ENCODE data around the gene DPH5. TPM values are rescaled to one million over a fixed set of nuclear protein-coding genes. Genes with fewer than 3 reads are reported as not detected.
"Not testable (repeated sequence)": the region's sequence is repeated elsewhere in the genome, so short reads cannot be mapped to it uniquely, and the experiment has no call there.

The DPH5 gene
- total and polyA plus RNA-seq, 12 donors, result 21.7 to 59.1 (median 42.0) TPM

GRCh38 chr1:100955322-100955721 is 70.3 kb downstream of the DPH5 start:
- Histone ChIP-seq H3K27me3 (no peaks in the 10 kb centered on the region), H3K4me3 (no peak overlapping the region), H3K36me3 (replicated peaks in 1 of 2) (no peaks in the 10 kb centered on the region), H3K9me3 (replicated peaks in 1 of 3) (no peaks in the 10 kb centered on the region), H3K4me1 (replicated peaks in 1 of 2) (peaks cover 0 to 7% of the 10 kb centered on the region in 2 donors), H3K27ac (no peak overlapping the region)
- no peak for TF ChIP-seq POLR2A (IDR thresholded peaks at IDR 0.05)
- TF ChIP-seq, protein P1, sequence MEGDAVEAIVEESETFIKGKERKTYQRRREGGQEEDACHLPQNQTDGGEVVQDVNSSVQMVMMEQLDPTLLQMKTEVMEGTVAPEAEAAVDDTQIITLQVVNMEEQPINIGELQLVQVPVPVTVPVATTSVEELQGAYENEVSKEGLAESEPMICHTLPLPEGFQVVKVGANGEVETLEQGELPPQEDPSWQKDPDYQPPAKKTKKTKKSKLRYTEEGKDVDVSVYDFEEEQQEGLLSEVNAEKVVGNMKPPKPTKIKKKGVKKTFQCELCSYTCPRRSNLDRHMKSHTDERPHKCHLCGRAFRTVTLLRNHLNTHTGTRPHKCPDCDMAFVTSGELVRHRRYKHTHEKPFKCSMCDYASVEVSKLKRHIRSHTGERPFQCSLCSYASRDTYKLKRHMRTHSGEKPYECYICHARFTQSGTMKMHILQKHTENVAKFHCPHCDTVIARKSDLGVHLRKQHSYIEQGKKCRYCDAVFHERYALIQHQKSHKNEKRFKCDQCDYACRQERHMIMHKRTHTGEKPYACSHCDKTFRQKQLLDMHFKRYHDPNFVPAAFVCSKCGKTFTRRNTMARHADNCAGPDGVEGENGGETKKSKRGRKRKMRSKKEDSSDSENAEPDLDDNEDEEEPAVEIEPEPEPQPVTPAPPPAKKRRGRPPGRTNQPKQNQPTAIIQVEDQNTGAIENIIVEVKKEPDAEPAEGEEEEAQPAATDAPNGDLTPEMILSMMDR (IDR thresholded peaks at IDR 0.05), result no peak
- intact Hi-C loops (cut with DNase I), result no loop called here
- WGBS, 4 donors, result 67 to 76% (median 68%) methylated on average over 1 of the region's 1 CpG
- DNase-seq, result no peak

GRCh38 chr1:100953960-100954730 is 71.4 kb downstream of the DPH5 start:
- no peak for DNase-seq
- H3K27me3 ChIP-seq, result no peaks in the 10 kb centered on the region
- H3K9me3 ChIP-seq (replicated peaks in 1 of 3), result no peaks in the 10 kb centered on the region
- no peaks in the 10 kb centered on the region for H3K36me3 ChIP-seq (replicated peaks in 1 of 2)
- H3K27ac ChIP-seq, result no peak overlapping the region
- 89 to 94% (median 93%) methylated on average over 2 of the region's 2 CpGs for WGBS, 4 donors
- intact Hi-C loops (cut with DNase I), result no loop called here
- H3K4me1 ChIP-seq (replicated peaks in 1 of 2), result peaks cover 0 to 7% of the 10 kb centered on the region in 2 donors
- TF ChIP-seq, protein P1 (IDR thresholded peaks at IDR 0.05), result no peak
- no peak for TF ChIP-seq POLR2A (IDR thresholded peaks at IDR 0.05)
- H3K4me3 ChIP-seq, result no peak overlapping the region

- H3K9me3 ChIP-seq (replicated peaks in 1 of 3); H3K36me3 ChIP-seq (replicated peaks in 1 of 2); H3K4me1 ChIP-seq (replicated peaks in 1 of 2); H3K4me3 ChIP-seq; DNase-seq; H3K27ac ChIP-seq; intact Hi-C loops (cut with DNase I); H3K27me3 ChIP-seq: not testable (repeated sequence)
- 92 to 100% (median 94%) methylated on average over 1 of the region's 1 CpG for WGBS, 4 donors
These were observed 72.6 kb downstream of the DPH5 start for GRCh38 chr1:100952970-100953369.

GRCh38 chr1:100952104-100952745 is 73.4 kb downstream of the DPH5 start:
- H3K4me1 ChIP-seq (replicated peaks in 1 of 2), result peaks cover 0 to 7% of the 10 kb centered on the region in 2 donors
- no peaks in the 10 kb centered on the region for H3K9me3 ChIP-seq (replicated peaks in 1 of 3)
- H3K27me3 ChIP-seq, result no peaks in the 10 kb centered on the region
- 94 to 96% (median 96%) methylated on average over 4 of the region's 4 CpGs for WGBS, 4 donors
- no peaks in the 10 kb centered on the region for H3K36me3 ChIP-seq (replicated peaks in 1 of 2)
- no peak for DNase-seq
- no peak for TF ChIP-seq POLR2A (IDR thresholded peaks at IDR 0.05)
- TF ChIP-seq, protein P1 (IDR thresholded peaks at IDR 0.05), result no peak
- no peak overlapping the region for H3K4me3 ChIP-seq
- no peak overlapping the region for H3K27ac ChIP-seq
- intact Hi-C loops (cut with DNase I), result no loop called here
